Activated CD8-positive, alpha-beta memory T cell treated with anti-CD3 and anti-CD28 coated beads for 36 hours (primary cell): ENCODE data around the gene TFEC. TPM values are rescaled to one million over a fixed set of nuclear protein-coding genes. Genes with fewer than 3 reads are reported as not detected.

ENCODE experiments used
- CTCF ChIA-PET: fragments of 350-600 bp; sonication (Branson Sonifier 250); formaldehyde crosslinking; loops from one replicate; lab custom pipeline; 2021; ENCODE audit warnings: antibody characterized with exemption; lab: Charles Lee
- POLR2A ChIA-PET: fragments of 350-600 bp; sonication (Branson Sonifier 250); formaldehyde crosslinking; loops from one replicate; lab custom pipeline; 2021; ENCODE audit warnings: antibody characterized with exemption; lab: Charles Lee
- total RNA-seq, 2 experiments: library from RNA; stranded (reverse); gene quantifications; one replicate each; pipeline ENCODE4 v1.2.3, GENCODE V29; 2021

Gene TFEC
- total RNA-seq, 2 experiments from 2014 or later, result not detected

GRCh38 chr7:115997221-115997620 is 33.3 kb downstream of the TFEC start:
- CTCF ChIA-PET, result no interaction called here

GRCh38 chr7:115995701-115996100 is 34.9 kb downstream of the TFEC start:
- ChIA-PET CTCF (no interaction called here), POLR2A (no interaction called here)

More at GRCh38 chr7:115997221-115997620, 33.3 kb downstream of the TFEC start:
- POLR2A ChIA-PET, result no interaction called here

- POLR2A ChIA-PET, result no interaction called here
- CTCF ChIA-PET, result no interaction called here
Observed at GRCh38 chr7:115988401-115988800, 42.2 kb downstream of the TFEC start.

GRCh38 chr7:115987486-115987885 is 43.1 kb downstream of the TFEC start:
- POLR2A ChIA-PET, result no interaction called here
- CTCF ChIA-PET, result no interaction called here

GRCh38 chr7:115984105-115984504 is 46.5 kb downstream of the TFEC start:
- CTCF ChIA-PET, result no interaction called here
- POLR2A ChIA-PET, result no interaction called here

GRCh38 chr7:115980159-115980558 is 50.4 kb downstream of the TFEC start:
- ChIA-PET CTCF (no interaction called here), POLR2A (no interaction called here)

GRCh38 chr7:115976651-115977050 is 53.9 kb downstream of the TFEC start:
- ChIA-PET CTCF (no interaction called here), POLR2A (no interaction called here)

GRCh38 chr7:115975766-115976165 is 54.8 kb downstream of the TFEC start:
- CTCF ChIA-PET, result no interaction called here
- POLR2A ChIA-PET, result no interaction called here

GRCh38 chr7:115973406-115973805 is 57.2 kb downstream of the TFEC start:
- ChIA-PET CTCF (no interaction called here), POLR2A (no interaction called here)

GRCh38 chr7:115971506-115971905 is 59.1 kb downstream of the TFEC start:
- ChIA-PET CTCF (no interaction called here), POLR2A (no interaction called here)

GRCh38 chr7:115968596-115968995 is 62.0 kb downstream of the TFEC start:
- CTCF ChIA-PET, result no interaction called here
- POLR2A ChIA-PET, result no interaction called here

- POLR2A ChIA-PET, result no interaction called here
- CTCF ChIA-PET, result no interaction called here
Observed at GRCh38 chr7:115968171-115968570, 62.4 kb downstream of the TFEC start.

GRCh38 chr7:115965796-115966475 is 64.6 kb downstream of the TFEC start:
- CTCF ChIA-PET, result no interaction called here

GRCh38 chr7:115965236-115965635 is 65.3 kb downstream of the TFEC start:
- CTCF ChIA-PET, result no interaction called here
- POLR2A ChIA-PET, result no interaction called here

More at GRCh38 chr7:115965796-115966475, 64.6 kb downstream of the TFEC start:
- POLR2A ChIA-PET, result no interaction called here

- ChIA-PET CTCF (no interaction called here), POLR2A (no interaction called here)
Observed at GRCh38 chr7:115964799-115965198, 65.8 kb downstream of the TFEC start.

GRCh38 chr7:115962340-115962739 is 68.2 kb downstream of the TFEC start:
- CTCF ChIA-PET, result no interaction called here
- POLR2A ChIA-PET, result no interaction called here

GRCh38 chr7:115953592-115954255 is 76.8 kb downstream of the TFEC start:
- ChIA-PET POLR2A (no interaction called here), CTCF (no interaction called here)

GRCh38 chr7:115952832-115953231 is 77.7 kb downstream of the TFEC start:
- POLR2A ChIA-PET, result no interaction called here
- CTCF ChIA-PET, result no interaction called here

- CTCF ChIA-PET, result no interaction called here
- POLR2A ChIA-PET, result no interaction called here
Observed at GRCh38 chr7:115951547-115951946, 79.0 kb downstream of the TFEC start.

- CTCF ChIA-PET, result no interaction called here
- POLR2A ChIA-PET, result no interaction called here
Observed at GRCh38 chr7:115941703-115942268, 88.8 kb downstream of the TFEC start.

GRCh38 chr7:115940460-115941060 is 90.0 kb downstream of the TFEC start:
- ChIA-PET CTCF (no interaction called here), POLR2A (no interaction called here)
